ENCODE measurements around the gene PTPRN2.

PTPRN2 gene

GRCh38 chr7:157824819-157825121, 762.9 kb downstream of the PTPRN2 start:
- no peak overlapping the region for H3K4me3 ChIP-seq (ENCODE audit: low read length)
- DNase-seq (ENCODE audit: low read depth), result no peak
- TF ChIP-seq, protein P1, sequence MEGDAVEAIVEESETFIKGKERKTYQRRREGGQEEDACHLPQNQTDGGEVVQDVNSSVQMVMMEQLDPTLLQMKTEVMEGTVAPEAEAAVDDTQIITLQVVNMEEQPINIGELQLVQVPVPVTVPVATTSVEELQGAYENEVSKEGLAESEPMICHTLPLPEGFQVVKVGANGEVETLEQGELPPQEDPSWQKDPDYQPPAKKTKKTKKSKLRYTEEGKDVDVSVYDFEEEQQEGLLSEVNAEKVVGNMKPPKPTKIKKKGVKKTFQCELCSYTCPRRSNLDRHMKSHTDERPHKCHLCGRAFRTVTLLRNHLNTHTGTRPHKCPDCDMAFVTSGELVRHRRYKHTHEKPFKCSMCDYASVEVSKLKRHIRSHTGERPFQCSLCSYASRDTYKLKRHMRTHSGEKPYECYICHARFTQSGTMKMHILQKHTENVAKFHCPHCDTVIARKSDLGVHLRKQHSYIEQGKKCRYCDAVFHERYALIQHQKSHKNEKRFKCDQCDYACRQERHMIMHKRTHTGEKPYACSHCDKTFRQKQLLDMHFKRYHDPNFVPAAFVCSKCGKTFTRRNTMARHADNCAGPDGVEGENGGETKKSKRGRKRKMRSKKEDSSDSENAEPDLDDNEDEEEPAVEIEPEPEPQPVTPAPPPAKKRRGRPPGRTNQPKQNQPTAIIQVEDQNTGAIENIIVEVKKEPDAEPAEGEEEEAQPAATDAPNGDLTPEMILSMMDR (conservative IDR thresholded peaks at IDR 0.05; ENCODE audit: low read length), result no peak

GRCh38 chr7:157824011-157824818, 763.4 kb downstream of the PTPRN2 start:
- no peak for DNase-seq (ENCODE audit: low read depth)
- TF ChIP-seq, protein P1 (conservative IDR thresholded peaks at IDR 0.05; ENCODE audit: low read length), result no peak
- H3K4me3 ChIP-seq (ENCODE audit: low read length), result no peak overlapping the region

GRCh38 chr7:157822688-157823031, 765.0 kb downstream of the PTPRN2 start:
- DNase-seq (ENCODE audit: low read depth), result no peak
- H3K4me3 ChIP-seq (ENCODE audit: low read length), result no peak overlapping the region
- TF ChIP-seq, protein P1 (conservative IDR thresholded peaks at IDR 0.05; ENCODE audit: low read length), result no peak

DNA sequence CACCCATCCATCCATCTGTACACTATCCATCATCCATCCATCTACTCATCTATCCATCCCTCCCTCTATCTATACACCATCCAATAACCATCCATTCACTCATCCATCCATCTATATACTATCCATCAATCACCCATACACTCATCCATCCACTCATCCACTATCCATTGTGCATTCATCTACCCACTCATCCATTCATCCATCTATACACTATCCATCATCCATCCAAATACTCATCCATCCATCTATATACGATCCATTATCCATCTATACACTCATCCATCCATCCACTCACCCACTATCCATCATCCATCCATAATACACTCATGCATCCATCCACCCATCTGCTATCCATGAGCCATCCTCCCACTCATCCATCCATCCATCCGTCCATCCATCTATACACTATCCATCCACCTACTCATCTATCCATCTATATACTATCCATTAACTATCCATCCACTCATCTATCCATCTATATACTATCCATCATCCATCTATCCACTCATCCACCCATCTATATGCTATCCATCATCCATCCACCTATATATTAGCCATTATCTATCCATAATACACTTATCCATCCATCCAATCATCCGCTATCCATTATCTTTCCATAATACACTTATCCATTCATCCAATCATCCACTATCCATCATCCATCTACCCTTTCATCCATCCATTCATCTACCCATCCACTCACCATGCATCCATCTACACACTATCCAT, 765.5 kb downstream of the PTPRN2 start:
- H3K4me3 ChIP-seq (ENCODE audit: low read length), result no peak overlapping the region
- no peak for DNase-seq (ENCODE audit: low read depth)
- TF ChIP-seq, protein P1 (conservative IDR thresholded peaks at IDR 0.05; ENCODE audit: low read length), result no peak

- no peak overlapping the region for H3K4me3 ChIP-seq (ENCODE audit: low read length)
- DNase-seq (ENCODE audit: low read depth), result no peak
- TF ChIP-seq, protein P1 (conservative IDR thresholded peaks at IDR 0.05; ENCODE audit: low read length), result no peak
These were observed 766.8 kb downstream of the PTPRN2 start for GRCh38 chr7:157820796-157821195.

DNA sequence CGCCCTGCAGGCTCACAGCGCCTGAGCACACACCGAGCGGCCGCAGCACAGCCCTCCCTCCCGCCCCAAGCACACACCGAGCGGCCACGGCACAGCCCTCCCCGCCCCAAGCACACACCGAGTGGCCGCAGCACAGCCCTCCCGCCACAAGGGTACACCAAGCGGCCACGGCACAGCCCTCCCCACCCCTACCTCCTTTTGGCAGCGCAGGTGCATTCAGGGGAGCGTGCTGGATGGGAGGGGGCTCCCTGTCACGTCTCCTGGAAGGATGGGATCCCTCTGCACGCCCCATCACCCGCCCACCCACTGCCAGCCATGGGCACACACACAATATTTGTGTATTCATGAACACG, 768.2 kb downstream of the PTPRN2 start:
- H3K4me3 ChIP-seq (ENCODE audit: low read length), result no peak overlapping the region
- TF ChIP-seq, protein P1 (conservative IDR thresholded peaks at IDR 0.05; ENCODE audit: low read length), result no peak
- DNase-seq (ENCODE audit: low read depth), result no peak

All from AG10803 (cell line).